ENCODE data around the gene MAGEE2.
A peak's percentile ranks its signal among the peaks of the same experiment; 100 is the strongest.
"Not testable (repeated sequence)": the region's sequence is repeated elsewhere in the genome, so short reads cannot be mapped to it uniquely, and the experiment has no call there.

MAGEE2 gene

GRCh38 chrX:75784680-75785491 is at the start of gene MAGEE2:
Gene MAGEE2 (minus strand): TSS chrX:75785254. CDS start chrX:75785051, 203 bp downstream.
- Histone ChIP-seq H3K4me1 (ENCODE audit: control insufficient read depth, insufficient read depth, low read length) (no peaks in the 10 kb centered on the region), H3K27me3 (ENCODE audit: control insufficient read depth, insufficient read depth, low read length) (no peaks in the 10 kb centered on the region), H3K36me3 (ENCODE audit: control insufficient read depth, insufficient read depth, low read length) (no peaks in the 10 kb centered on the region), H3K9ac (ENCODE audit: low read length) (no peak within 1 kb of the TSS), H3K4me3 (ENCODE audit: low read length) (peak within 1 kb of the TSS; percentile 48), H3K27ac (ENCODE audit: low read depth, low read length) (no peak within 1 kb of the TSS)

GRCh38 chrX:75786290-75786689 is 1.2 kb upstream of the MAGEE2 start:
- Histone ChIP-seq H3K4me3 (ENCODE audit: low read length) (no peak overlapping the region), H3K9ac (ENCODE audit: low read length) (no peak overlapping the region), H3K27ac (ENCODE audit: low read depth, low read length) (no peak overlapping the region), H3K36me3 (ENCODE audit: control insufficient read depth, insufficient read depth, low read length) (no peaks in the 10 kb centered on the region), H3K27me3 (ENCODE audit: control insufficient read depth, insufficient read depth, low read length) (no peaks in the 10 kb centered on the region), H3K4me1 (ENCODE audit: control insufficient read depth, insufficient read depth, low read length) (no peaks in the 10 kb centered on the region)

- Histone ChIP-seq H3K9ac (ENCODE audit: low read length) (no peak overlapping the region), H3K4me1 (ENCODE audit: control insufficient read depth, insufficient read depth, low read length) (no peaks in the 10 kb centered on the region), H3K4me3 (ENCODE audit: low read length) (no peak overlapping the region), H3K27ac (ENCODE audit: low read depth, low read length) (no peak overlapping the region), H3K27me3 (ENCODE audit: control insufficient read depth, insufficient read depth, low read length) (no peaks in the 10 kb centered on the region), H3K36me3 (ENCODE audit: control insufficient read depth, insufficient read depth, low read length) (no peaks in the 10 kb centered on the region)
These were observed 3.4 kb downstream of the MAGEE2 start for GRCh38 chrX:75781611-75782010.

GRCh38 chrX:75768063-75768462 is 17.0 kb downstream of the MAGEE2 start:
- not testable (repeated sequence) for H3K9ac ChIP-seq (ENCODE audit: low read length); H3K27ac ChIP-seq (ENCODE audit: low read depth, low read length); H3K4me3 ChIP-seq (ENCODE audit: low read length); H3K27me3 ChIP-seq (ENCODE audit: control insufficient read depth, insufficient read depth, low read length); H3K36me3 ChIP-seq (ENCODE audit: control insufficient read depth, insufficient read depth, low read length); H3K4me1 ChIP-seq (ENCODE audit: control insufficient read depth, insufficient read depth, low read length)

GRCh38 chrX:75748431-75748830 is 36.6 kb downstream of the MAGEE2 start:
- Histone ChIP-seq H3K36me3 (ENCODE audit: control insufficient read depth, insufficient read depth, low read length) (no peaks in the 10 kb centered on the region), H3K4me1 (ENCODE audit: control insufficient read depth, insufficient read depth, low read length) (no peaks in the 10 kb centered on the region), H3K4me3 (ENCODE audit: low read length) (no peak overlapping the region), H3K9ac (ENCODE audit: low read length) (no peak overlapping the region), H3K27me3 (ENCODE audit: control insufficient read depth, insufficient read depth, low read length) (no peaks in the 10 kb centered on the region), H3K27ac (ENCODE audit: low read depth, low read length) (no peak overlapping the region)

- Histone ChIP-seq H3K9ac (ENCODE audit: low read length) (no peak overlapping the region), H3K36me3 (ENCODE audit: control insufficient read depth, insufficient read depth, low read length) (no peaks in the 10 kb centered on the region), H3K4me1 (ENCODE audit: control insufficient read depth, insufficient read depth, low read length) (no peaks in the 10 kb centered on the region), H3K4me3 (ENCODE audit: low read length) (peak overlapping the region; percentile 59), H3K27me3 (ENCODE audit: control insufficient read depth, insufficient read depth, low read length) (no peaks in the 10 kb centered on the region), H3K27ac (ENCODE audit: low read depth, low read length) (peak overlapping the region; percentile 49)
These were observed 38.0 kb downstream of the MAGEE2 start for GRCh38 chrX:75746891-75747639.
